Right lobe of liver (tissue), 4 donors: ENCODE results near the gene SRPK2.

Experiments used
- POLR2A ChIP-seq: fragments of 450-650 bp; IDR thresholded peaks from one replicate; pipeline ENCODE4 v1.6.1; 2017; ENCODE audit warnings: antibody characterized with exemption, mild to moderate bottlenecking
- TF ChIP-seq, protein P1 (sequence below), 4 donors: fragments of 200-600 bp in 3 of 4; fragments of 450-650 bp in 1 of 4; IDR thresholded peaks; one replicate each; pipeline versions ENCODE4 v1.5.1 to v1.8.0; 2016 to 2022; ENCODE audit warnings: antibody characterized with exemption in 4 of 4, mild to moderate bottlenecking in 2 of 4
- donor health status: DM: no; HTN: no; CAD: no.
- donor health status: DM: no; HTN: no; CAD: no.
- donor health status: DM: no; HTN: yes; CAD: no.

DNA sequence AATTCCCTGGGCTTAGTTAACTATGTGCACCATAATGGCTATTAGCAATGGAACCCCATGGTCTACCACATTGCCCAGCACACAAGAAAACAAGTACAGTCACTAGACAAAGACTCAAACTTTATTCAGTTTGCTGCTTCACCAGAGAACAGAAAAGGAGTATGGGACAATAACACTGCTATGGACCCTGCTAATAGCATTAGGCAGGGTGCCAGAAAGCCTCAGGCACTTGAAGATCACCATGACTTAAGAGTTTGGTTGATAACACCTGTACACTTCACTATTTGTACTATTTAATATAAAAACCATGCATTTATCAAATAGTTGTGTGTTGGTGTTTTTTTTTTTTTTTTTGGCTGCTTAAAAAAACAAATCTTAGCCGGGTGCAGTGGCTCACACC is 215.1 kb downstream of the SRPK2 start:
- TF ChIP-seq, protein P1, sequence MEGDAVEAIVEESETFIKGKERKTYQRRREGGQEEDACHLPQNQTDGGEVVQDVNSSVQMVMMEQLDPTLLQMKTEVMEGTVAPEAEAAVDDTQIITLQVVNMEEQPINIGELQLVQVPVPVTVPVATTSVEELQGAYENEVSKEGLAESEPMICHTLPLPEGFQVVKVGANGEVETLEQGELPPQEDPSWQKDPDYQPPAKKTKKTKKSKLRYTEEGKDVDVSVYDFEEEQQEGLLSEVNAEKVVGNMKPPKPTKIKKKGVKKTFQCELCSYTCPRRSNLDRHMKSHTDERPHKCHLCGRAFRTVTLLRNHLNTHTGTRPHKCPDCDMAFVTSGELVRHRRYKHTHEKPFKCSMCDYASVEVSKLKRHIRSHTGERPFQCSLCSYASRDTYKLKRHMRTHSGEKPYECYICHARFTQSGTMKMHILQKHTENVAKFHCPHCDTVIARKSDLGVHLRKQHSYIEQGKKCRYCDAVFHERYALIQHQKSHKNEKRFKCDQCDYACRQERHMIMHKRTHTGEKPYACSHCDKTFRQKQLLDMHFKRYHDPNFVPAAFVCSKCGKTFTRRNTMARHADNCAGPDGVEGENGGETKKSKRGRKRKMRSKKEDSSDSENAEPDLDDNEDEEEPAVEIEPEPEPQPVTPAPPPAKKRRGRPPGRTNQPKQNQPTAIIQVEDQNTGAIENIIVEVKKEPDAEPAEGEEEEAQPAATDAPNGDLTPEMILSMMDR (IDR thresholded peaks at IDR 0.05): no peak
- TF ChIP-seq POLR2A: no peak
